GM18519 (cell line): ENCODE measurements around the gene ATP5F1C.

Source experiments
- ATAC-seq: cut with Tn5 transposase; IDR thresholded peaks from one replicate; pipeline ENCODE4 v1.9.1; 2021; ENCODE audit warnings: mild to moderate bottlenecking, moderate library complexity; ENCODE audit not compliant: unreplicated experiment, low FRiP score

ATP5F1C gene

DNA sequence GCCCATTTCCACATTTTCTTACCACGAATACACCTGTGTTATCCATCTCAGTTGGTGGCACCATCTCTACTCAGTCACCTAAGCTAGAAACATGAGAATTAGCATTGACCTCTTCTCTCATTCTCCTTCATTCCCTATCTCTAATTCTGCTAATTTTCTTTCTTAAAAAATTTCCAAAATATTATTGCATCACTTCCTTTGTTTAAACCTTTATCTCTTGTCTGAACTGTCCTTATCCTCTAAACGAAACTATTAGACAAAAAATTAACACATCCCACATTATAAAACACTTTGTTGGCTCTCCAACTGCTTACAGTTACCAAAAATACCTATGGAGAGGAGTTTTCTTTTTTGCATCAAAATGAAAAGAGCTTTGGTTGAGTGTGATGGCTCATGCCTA lies 48.6 kb downstream of the ATP5F1C start:
- no peak for ATAC-seq

DNA sequence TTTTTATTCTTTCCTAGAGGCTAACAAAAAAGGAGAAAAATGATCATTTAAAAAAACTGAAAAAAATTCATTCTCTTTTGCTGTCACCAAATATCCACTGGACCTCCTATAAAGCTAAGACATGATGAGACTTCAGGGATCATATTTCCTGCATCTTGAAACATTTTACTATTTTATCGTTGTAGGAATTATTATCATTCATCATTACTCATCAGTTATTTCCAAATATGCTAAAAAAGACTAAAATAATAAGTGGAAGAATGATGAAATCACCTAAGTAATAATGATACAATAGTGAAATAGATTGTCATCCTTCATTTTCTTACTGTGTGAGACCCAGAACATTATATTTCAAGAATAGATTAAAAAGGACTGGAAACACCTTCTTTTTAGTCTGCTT lies 58.6 kb downstream of the ATP5F1C start:
- no peak for ATAC-seq

DNA sequence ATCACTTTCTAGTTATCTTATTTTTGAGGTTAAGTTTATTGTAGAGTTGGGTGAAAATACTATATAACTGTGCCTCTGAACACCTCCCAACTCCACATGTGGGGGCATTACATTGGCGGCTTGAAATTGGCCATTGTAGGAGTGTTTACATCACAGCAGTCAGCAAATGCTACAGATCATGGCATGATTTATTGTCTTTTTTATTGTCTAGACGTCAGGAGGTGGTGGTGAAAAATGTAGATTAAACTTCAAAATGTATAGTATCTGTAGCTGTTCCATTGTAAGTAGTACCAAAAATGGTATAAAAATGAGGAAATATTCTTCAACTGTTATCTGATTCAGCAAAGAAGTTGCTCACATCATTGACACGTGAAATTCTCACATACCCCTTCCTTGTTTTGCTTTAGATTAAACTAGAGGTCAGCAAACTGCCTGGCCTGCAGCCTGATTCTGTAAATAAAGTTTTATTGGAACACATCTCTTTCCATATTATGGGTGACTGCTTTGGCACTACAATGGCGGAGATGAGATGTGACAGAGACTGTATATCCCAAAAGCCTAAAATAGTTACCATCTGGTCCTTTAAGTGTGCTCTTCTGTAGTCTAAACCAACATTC lies 65.4 kb downstream of the ATP5F1C start:
- no peak for ATAC-seq

- ATAC-seq, result no peak
These were observed 65.9 kb downstream of the ATP5F1C start for GRCh38 chr10:7853890-7854289.

- no peak for ATAC-seq
These were observed 67.2 kb downstream of the ATP5F1C start for GRCh38 chr10:7855205-7855604.

- no peak for ATAC-seq
These were observed 68.7 kb downstream of the ATP5F1C start for GRCh38 chr10:7856678-7857077.

DNA sequence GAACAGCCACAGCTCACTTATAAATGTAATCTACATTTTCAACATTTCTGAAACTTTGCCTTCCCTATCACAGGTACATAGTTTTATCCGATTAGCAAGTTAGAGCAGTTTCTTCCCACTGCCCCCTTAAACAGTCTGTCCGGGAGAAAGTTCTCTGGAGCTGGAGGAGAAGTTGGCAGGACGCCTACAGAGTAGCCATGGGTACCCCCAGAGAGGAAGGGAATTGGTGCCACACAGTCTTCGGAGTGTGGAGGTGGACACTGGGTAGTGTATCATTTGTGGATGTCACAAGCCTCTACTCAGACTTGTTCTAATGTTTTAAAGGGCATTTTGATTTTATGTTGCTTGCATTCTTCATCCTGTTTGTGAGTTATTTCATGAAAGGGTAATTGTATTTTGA lies 69.3 kb downstream of the ATP5F1C start:
- no peak for ATAC-seq
